Parietal lobe (tissue), 2 donors: ENCODE results near the gene TEX47. TPM values are rescaled to one million over a fixed set of nuclear protein-coding genes. Genes with fewer than 3 reads are reported as not detected.

Experiments used
- small RNA-seq: library from RNA; depleted of rRNA; stranded (forward); fragments of <200 nt; gene quantifications from one replicate; pipeline ENCODE3, GENCODE V24; 2014; ENCODE audit warnings: low replicate concordance
- total RNA-seq: library from RNA; depleted of rRNA; stranded (reverse); fragments of >200 nt; gene quantifications from one replicate; pipeline ENCODE4 v1.2.3, GENCODE V29; 2014

The TEX47 gene
- total RNA-seq, result not detected

DNA sequence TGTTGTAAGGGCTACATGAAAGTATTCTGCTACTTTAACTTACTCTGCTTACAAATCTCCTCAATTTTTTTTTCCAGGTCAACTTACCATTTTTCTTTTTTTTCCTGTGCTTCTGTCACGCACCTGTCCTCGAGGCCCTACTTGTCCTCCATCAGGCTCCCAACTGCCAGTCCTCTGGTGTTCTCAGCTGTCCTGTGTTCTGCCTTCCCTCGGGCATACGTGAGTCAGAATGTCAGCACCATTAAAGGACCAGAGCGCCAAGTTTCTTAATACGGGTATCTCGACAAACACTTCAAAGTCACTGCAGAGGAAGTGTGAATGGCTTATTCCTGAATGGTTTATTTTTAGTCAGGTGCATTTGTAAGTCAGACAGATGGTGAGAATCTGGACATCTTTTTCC, at the start of gene TEX47:
TSS of gene TEX47 (minus strand) at position 185 of the 400 bp plus-strand sequence. CDS start 795 bp downstream, outside the sequence.

DNA sequence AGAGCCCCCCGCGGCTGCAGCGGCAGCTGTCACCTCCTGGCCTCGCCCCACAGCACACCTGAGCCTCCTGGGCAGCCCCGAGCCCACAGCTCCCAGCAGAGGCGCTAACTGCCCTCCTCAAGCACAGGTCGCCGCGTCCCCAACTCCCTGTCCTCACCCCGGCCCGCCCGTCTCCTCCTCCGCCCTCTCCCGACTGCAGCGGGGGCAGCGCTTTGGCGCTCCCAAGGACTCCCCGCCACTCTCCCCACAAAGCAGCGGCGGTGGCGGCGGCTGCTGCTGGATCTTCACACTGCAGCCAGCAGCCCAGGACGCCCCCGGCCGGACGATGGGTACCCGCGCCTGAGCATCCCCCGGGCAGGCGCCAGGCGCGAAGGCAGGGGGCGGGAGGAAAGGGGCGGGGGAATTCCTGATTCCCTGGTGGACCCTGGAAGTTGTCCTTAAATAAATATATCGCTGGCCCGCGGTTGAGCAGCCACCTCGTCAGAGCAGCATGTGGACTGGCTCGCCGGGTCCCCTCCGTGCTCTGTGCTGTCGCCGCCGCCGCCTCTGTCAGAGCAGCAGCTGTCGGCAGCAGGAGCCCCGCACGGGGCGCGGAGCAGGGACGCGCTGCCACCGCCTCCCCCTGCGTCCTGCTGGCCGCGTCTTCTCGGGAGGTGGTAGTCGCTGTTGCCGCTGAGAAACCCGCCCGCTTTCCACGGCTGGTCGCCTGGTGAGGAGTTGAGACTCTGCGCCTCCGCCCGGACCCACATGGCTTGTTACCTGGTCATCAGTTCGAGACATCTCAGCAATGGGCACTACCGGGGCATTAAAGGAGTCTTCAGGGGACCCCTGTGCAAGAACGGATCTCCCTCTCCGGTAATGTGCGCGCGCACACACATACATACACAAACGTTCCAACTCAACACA, 36.1 kb downstream of the TEX47 start, which contains the start of gene ZNF804B:
TSS of gene ZNF804B (plus strand) at position 471 of the 906 bp plus-strand sequence. CDS start at position 748, 277 bp downstream.

Small RNA genes within 50 kb of the gene (small RNA-seq; reads per million reads assigned to genes)
- gene AC002127.1, result not detected

Other genes with a start within 250 kb of the TEX47 start
- 9.7 TPM for gene ZNF804B, start 36.0 kb downstream of the TEX47 start, total RNA-seq